ENCODE data around the gene ZNF883.
"Not testable (repeated sequence)": the region's sequence is repeated elsewhere in the genome, so short reads cannot be mapped to it uniquely, and the experiment has no call there.

The ZNF883 gene

DNA sequence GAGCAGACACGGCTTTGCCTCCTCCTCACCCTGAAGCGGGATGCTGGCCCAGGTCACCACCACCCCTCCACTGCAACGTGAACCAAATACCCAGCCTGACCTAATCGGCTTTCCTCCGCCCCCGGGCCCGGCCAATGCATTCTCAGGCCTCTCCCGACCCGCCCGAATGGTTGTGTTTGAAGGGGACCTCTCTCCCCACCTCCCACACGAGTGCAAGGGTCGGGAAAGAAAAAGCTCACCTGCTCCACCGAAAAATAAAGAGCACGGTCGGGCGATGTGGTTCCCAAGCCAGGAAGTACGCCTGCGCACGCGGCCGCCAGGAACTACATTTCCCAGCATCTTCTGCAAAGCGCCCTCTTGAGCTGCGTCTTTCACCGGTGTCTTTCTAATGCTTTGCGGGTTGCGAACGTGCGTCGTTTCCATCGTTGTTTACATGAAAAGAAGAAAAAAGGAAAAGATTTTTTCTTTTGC is at the start of gene ZNF883:
TSS of gene ZNF883 (minus strand) at position 282 of the 471 bp plus-strand sequence.
- peak; percentile 78 for DNase-seq (ENCODE audit: low spot score)

DNA sequence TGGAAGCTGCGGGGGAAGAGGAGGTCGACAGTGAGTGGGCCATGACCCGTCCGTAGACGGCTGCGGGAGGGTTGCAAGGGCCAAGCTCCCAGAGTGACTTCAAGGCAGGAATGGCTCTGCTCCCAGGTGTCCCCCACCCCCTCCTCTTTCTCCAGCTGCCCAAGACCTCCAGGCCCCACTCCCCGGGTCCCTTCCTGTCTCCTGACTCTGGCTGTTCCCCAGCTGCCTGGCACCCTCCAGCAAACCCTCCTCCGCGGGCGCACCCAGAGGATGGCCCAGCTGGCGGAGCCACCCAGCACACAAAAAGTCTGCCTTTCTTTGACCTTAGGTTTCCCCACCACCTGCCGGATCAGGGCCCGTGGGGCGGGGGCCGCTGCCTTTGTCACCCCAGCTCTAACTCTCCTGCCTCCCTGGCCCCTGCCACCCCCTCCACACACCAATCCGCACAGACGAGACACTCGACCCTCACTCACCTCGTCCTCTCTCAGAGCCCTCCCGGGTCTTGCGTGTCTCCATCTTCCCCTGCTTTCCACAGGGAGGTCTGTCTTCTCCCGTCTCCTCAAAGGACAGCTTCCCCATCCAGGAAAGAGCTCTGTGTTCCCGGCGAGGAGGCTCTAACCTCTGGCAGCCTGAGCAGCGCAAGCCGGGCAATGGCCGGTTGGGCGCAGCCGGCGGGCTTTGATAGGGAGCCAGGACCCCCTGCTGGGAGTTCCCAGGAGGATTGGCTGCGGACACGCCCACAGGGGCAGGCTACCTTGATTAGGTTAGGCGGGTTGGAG is 49.3 kb upstream of the ZNF883 start:
- not testable (repeated sequence) for DNase-seq (ENCODE audit: low spot score)

DNA sequence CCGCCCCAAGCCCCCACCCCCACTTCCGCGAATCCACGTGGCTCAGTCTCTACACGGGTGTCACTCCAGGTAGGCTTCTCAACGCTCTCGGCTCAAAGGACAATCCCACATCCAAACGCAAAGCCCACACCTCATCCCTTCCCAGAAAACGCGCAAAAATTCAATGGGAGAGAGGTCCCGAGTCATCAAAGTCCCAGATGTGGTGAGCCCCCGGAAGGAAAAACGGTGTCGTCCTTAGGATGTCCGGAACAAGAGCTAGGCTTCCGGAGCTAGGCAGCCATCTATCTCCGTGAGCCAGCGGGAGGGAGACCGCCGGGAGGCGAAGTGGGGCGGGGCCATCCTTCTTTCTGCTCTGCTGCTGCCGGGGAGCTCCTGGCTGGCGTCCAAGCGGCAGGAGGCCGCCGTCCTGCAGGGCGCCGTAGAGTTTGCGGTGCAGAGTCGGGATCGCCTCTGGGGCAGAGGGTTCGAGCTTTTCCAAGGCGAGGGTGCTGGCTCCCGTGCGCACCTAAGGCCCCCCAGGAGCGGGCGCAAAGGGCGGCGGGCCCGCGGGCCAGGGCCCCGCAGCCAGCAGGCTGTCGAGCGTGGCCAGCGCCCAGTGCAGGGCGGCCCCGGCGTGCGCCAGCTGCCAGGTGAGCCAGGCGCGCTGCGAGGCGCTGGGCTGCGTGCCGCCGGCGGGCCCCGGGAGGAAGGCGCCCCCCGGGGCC is 47.7 kb upstream of the ZNF883 start:
- DNase-seq (ENCODE audit: low spot score) = not testable (repeated sequence)

- no peak for DNase-seq (ENCODE audit: low spot score)
Observed at GRCh38 chr9:113057193-113057592, 45.2 kb upstream of the ZNF883 start.

DNA sequence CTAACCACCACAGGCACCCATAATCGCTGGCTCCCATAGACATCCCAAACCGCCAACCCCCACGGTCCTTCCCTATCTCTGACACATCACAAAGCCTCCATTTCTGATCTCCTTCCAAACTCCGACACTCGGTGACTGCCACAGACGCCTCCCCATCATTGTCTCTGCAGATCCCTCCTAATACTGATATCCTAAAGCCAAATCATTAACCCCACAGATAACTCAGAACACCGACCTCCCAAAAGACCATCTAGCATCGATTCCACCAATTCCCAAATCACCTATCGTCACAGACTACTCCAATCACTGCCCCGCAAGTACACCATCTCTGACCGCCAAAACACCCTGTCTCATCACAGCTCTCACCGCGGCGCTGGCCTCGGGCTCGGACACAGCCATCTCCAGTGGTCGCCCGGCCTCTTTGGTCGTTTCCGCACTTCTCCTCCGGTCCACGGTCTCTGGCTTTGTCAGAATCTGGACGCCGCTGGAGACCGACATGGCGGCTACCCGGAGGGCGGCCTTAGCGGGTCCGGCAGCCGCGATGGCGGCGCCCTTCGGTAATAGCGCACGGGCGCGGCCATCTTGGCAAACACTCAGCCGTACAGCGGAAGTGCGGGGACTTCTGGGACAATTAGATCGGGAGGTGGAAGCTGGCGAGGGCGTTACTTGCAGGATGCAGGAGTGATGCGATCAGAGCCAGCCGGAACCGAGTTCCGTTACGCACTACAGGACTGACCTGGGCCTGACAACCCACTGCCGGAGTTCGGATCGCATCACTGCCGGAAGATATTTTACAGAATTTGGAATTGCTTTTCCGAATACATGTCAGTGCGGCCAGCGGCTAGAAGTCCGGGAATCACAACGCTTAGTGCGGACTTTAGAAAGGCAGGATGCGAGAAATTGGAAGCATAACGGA is 44.5 kb upstream of the ZNF883 start, which contains the start of gene ZFP37:
TSS of gene ZFP37 (minus strand) at position 534 of the 916 bp plus-strand sequence. CDS start at position 498, 36 bp downstream.
- DNase-seq (ENCODE audit: low spot score) = peak; percentile 94

DNA sequence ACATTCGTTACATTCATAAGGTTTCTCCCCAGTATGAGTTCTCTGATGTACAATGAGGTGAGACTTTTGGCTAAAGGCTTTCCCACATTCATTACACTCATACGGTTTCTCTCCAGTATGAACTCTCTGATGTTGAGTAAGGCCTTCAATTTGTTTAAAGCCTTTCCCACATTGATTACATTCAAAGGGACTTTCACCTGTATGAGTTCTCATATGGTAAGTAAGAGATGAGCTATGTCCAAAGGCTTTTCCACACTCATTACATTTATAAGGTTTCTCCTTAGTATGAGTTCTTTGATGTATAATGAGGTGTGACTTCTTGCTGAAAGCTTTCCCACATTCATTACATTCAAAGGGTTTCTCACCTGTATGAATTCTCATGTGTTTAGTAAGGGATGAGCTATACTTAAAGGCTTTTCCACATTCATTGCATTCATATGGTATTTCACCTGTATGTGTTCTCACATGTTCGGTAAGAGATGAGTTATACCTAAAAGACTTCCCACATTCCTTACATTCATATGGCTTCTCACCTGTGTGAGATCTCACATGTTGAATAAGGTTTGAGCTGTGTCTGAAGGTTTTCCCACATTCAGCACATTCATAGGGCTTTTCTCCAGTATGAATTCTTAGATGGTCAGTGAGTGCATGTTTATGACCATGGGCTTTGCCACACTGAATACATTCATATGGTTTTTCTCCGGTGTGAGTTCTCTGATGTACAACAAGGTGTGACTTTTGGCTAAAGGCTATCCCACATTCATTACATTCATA is 31.1 kb upstream of the ZNF883 start:
- DNase-seq (ENCODE audit: low spot score) = no peak

GRCh38 chr9:113026200-113026599 is 14.2 kb upstream of the ZNF883 start:
- no peak for DNase-seq (ENCODE audit: low spot score)

GRCh38 chr9:113018247-113018646 is 6.3 kb upstream of the ZNF883 start:
- no peak for DNase-seq (ENCODE audit: low spot score)

DNA sequence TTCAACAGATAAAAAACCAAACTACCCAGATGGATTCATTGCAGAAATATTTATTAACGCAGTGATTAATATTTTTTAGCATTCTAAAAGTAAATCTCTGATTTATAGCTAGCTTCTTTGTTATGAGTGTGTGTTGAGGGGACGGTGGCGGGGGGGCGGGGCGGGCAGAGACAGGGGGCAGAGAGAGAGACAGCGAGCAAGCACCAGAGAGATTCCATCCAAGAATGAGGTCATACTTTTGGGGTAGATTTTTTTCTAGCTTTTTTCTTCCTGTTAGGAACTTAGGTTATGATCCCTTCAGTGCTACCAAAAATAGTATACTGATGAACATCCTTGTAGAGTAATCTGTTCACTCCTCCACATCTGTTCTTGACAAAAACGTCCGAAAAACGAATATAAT is 500 bp upstream of the ZNF883 start:
- DNase-seq (ENCODE audit: low spot score) = no peak

DNA sequence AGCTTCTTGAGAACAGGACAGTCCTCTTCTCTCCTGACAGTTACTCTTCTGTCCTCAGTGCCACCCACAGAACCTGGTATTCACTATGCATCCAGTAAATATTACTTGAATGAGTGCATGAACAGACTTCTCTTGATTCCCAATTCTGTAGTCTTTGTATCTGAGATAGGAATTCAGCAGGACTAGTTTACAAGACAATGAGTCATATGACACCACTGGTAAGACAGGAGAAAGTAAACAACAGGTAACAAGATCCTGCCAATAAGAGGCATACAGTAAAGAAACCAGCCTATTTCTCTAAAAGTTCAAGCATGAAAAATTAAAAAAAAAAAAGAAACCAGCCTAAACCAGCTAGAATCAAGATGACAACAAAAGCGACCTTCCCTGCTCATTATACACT is 6.2 kb downstream of the ZNF883 start:
- DNase-seq (ENCODE audit: low spot score) = no peak

DNA sequence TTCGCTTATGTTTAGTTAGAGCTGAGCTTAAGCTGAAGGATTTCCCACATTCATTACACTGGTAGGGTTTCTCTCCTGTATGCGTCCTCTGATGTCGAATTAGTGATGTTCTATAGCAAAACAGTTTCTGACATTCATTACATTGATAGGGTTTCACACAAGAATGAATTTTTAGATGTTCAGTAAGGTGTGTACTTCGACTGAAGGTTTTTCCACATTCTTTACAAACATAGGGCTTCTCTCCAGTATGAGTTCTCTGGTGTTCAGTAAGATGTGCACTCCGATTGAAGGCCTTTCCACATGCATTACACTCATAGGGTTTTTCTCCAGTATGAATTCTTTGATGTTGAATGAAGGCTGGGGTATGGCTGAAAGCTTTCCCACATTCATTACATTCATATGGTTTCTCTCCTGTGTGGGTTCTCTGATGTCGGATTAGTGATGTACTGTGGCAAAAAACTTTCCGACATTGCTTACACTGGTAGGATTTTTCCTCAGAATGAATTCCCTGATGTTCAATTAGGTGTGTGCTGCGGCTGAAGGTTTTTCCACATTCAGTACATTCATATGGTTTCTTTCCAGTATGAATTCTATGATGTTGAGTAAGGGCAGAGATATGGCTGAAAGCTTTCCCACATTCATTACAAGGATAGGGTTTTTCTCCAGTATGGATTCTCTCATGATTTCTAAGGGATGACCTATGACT is 14.6 kb downstream of the ZNF883 start:
- DNase-seq (ENCODE audit: low spot score) = no peak

- DNase-seq (ENCODE audit: low spot score) = peak; percentile 50
Observed at GRCh38 chr9:112971415-112971814, 40.6 kb downstream of the ZNF883 start.

GRCh38 chr9:112970939-112971338 is 41.1 kb downstream of the ZNF883 start:
- no peak for DNase-seq (ENCODE audit: low spot score)

DNA sequence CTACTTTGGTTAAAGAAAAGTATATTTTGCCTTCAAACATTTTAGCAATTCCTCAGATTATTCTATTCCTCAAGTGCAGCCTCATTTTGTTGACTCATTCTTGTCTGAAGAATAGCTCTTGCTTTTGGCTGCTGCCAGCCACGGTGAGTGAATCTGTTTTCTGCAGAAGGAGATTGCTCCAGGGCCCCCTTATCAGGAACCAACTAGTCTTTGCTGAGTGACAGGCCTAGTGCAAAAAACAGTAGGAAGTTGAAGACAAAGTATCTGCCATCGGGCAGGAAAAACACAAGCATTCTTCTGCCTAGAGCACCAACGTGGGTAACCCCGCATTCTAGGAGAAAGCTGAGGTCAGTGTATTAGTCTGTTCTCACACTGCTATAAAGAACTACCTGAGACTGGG is 42.3 kb downstream of the ZNF883 start:
- DNase-seq (ENCODE audit: low spot score) = no peak

- DNase-seq (ENCODE audit: low spot score) = no peak
Observed at GRCh38 chr9:112955550-112955949, 56.4 kb downstream of the ZNF883 start.

DNA sequence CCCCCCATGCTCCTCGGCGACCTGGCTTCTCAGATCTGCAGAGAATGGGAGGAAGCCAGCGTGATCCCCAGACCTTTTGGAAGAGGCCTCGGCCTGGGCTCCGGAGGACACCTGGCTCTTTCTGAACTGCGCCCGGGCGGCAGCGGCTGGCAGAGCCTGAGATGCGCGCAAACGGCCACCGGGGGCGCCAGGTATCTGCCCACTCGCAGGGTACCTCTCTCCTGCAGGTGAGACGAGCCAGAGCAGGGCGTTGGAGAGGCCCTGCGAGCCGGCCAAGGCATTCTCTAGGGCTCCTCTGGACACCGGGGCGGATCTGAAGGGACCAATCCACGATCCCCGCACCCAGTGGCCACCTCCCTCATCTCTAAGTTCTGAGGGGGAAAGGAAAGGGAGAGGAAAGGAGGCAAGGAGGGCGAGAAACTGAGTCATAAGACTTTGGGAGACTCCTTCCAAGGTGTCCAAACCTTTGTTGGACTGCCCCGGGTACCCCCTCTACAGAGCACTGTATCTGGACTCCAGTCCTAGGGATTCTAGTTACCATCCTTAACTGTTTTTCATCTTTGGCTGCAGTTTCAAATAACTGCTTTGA is 66.3 kb downstream of the ZNF883 start:
- peak; percentile 52 for DNase-seq (ENCODE audit: low spot score)

DNA sequence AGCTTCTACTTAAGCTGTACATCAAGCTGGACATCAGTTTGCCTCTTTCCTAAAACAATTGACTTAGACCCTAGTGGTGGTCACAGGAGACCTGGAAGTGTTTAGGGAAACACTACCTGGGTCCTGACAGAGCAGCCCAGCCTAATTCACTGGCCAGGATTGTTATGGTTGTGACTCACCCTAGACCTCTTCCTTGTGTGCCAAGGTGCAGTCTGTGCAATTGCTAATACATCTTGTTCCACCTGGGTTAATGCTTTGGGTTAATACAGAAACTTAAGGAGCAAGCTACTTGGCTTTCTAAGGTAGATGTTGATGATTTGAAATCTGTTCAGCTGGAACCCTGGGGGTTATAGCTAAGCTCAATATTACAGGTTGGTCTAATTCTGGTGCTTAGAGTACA is 72.6 kb downstream of the ZNF883 start:
- DNase-seq (ENCODE audit: low spot score) = no peak

DNA sequence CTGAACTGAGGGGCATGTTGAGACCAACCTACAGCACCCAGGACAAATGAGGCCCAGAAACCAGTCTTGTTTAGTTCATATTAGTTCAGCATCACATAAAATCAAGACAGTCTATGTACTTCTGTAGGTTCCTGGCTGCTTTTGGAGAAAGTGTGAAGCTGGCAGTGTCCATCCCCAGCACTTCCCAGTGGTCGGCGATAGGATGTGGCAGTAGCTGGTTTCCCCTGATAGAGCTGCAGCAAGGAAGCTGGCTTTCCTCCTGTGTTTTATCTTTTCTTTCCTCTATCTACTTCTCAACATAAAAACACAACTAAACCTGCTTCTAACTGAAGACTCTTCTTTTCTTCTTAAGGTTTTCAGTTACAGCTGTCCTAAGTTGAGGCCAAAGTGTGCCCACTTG is 78.3 kb downstream of the ZNF883 start:
- no peak for DNase-seq (ENCODE audit: low spot score)

- no peak for DNase-seq (ENCODE audit: low spot score)
Observed at GRCh38 chr9:112925058-112925641, 86.8 kb downstream of the ZNF883 start.

GRCh38 chr9:112921549-112921948 is 90.4 kb downstream of the ZNF883 start:
- no peak for DNase-seq (ENCODE audit: low spot score)

Measured in ecto neural progenitor cell (in vitro differentiated cells).